H1 (cell line): ENCODE data around the gene MALT1. TPM values are rescaled to one million over a fixed set of nuclear protein-coding genes. Genes with fewer than 3 reads are reported as not detected.

ENCODE experiments used
- CTCF ChIP-seq, 3 experiments: IDR thresholded peaks; 1 replicate in 2 of 3; 2 replicates in 1 of 3; pipeline versions ENCODE4 v1.5.1 to v1.6.1; 2011; ENCODE audit warnings: low read length in 3 of 3, mild to moderate bottlenecking in 3 of 3, inconsistent platforms in 2 of 3, low read depth in 1 of 3, moderate library complexity in 1 of 3; ENCODE audit not compliant: insufficient read depth in 1 of 3; ENCODE audit errors: control extremely low read depth in 1 of 3
- SP4 ChIP-seq: IDR thresholded peaks from 2 replicates; pipeline ENCODE4 v1.6.1; 2012; ENCODE audit warnings: low read length, inconsistent platforms
- polyA plus RNA-seq, 7 experiments: library from polyadenylated mRNA; depleted of rRNA in 3 of 7; stranded (reverse) in 5 of 7; unstranded in 2 of 7; fragments of >200 nt in 5 of 7; fragments of 200-250 nt in 2 of 7; gene quantifications; 1 replicate in 5 of 7; 2 replicates in 1 of 7; 4 replicates in 1 of 7; pipeline versions ENCODE4 v1.2.1 to v1.2.3, GENCODE V29; 2011 to 2013; ENCODE audit warnings: missing spikeins in 2 of 7, mixed read lengths in 2 of 7
- total RNA-seq: library from RNA; stranded (reverse); fragmentation: NEBNext Ultra II Directional; extraction: Animal tissue kit (Norgen Biotek cat#: 25700); gene quantifications from 2 replicates; pipeline ENCODE4 v1.2.1, GENCODE V29; 2021

MALT1 gene
- total and polyA plus RNA-seq, 2 of the 8 experiments (the other 6 are each of a cell fraction or from before 2014, with no cell fraction given) = 10.7 to 25.9 TPM

GRCh38 chr18:58653814-58654509 is 17.3 kb upstream of the MALT1 start (continued):
- no peak for TF ChIP-seq CTCF (IDR thresholded peaks at IDR 0.05; ENCODE audit: control extremely low read depth in 1 of 3, insufficient read depth in 1 of 3, low read depth in 1 of 3, low read length in 3 of 3)
- no peak for TF ChIP-seq SP4
